Endothelial cell of umbilical vein (primary cell): ENCODE data around the gene TET1. TPM values are rescaled to one million over a fixed set of nuclear protein-coding genes. Genes with fewer than 3 reads are reported as not detected.

Experiments used
- BruUV-seq: library from RNA; stranded (reverse); fragments of 400-500 nt; replicated peaks from 2 replicates; lab custom pipeline; 2021; lab: Mats Ljungman, UMichigan
- CTCF ChIA-PET: fragments of 300-600, 350-600 bp; sonication (Branson Sonifier 250); formaldehyde crosslinking; loops from one replicate; lab custom pipeline; 2021; ENCODE audit warnings: antibody characterized with exemption, inconsistent platforms; lab: Charles Lee
- POLR2A ChIA-PET: fragments of 300-600, 350-600 bp; sonication (Branson Sonifier 250); formaldehyde crosslinking; loops from one replicate; lab custom pipeline; 2021; ENCODE audit warnings: antibody characterized with exemption, inconsistent platforms; lab: Charles Lee
- DNase-seq: peaks from one replicate; pipeline ENCODE4 v3.0.0-alpha.2; 2011; ENCODE audit warnings: low read depth, low spot score
- FAIRE-seq: peaks from 2 replicates; lab custom pipeline; 2011; peaks lifted over from hg19 to GRCh38; lab: Jason Lieb, UNC
- H2AFZ ChIP-seq: 2 replicates; pipeline ENCODE4 v1.6.0; 2012; ENCODE audit warnings: low read depth, low read length, control low read depth, inconsistent platforms
- H3K27ac ChIP-seq: 2 replicates; pipeline ENCODE4 v1.5.1; 2011; ENCODE audit warnings: low read depth, mild to moderate bottlenecking, control low read depth, low read length, moderate library complexity; ENCODE audit not compliant: insufficient read depth
- H3K27me3 ChIP-seq, 2 experiments: 2 replicates each; pipeline versions ENCODE4 v1.6.0 to v1.6.1; 2011; ENCODE audit warnings: low read length in 2 of 2, mixed read lengths in 1 of 2; ENCODE audit not compliant: control insufficient read depth in 2 of 2, insufficient read depth in 2 of 2
- H3K36me3 ChIP-seq, 2 experiments: 2 replicates in 1 of 2; 3 replicates in 1 of 2; pipeline ENCODE4 v1.5.1; 2011; ENCODE audit warnings: low read length in 2 of 2, mild to moderate bottlenecking in 1 of 2, moderate library complexity in 1 of 2; ENCODE audit not compliant: control insufficient read depth in 2 of 2, insufficient read depth in 2 of 2; ENCODE audit errors: extremely low read depth in 1 of 2
- H3K4me1 ChIP-seq: 3 replicates; pipeline ENCODE4 v1.5.1; 2011; ENCODE audit warnings: mild to moderate bottlenecking, low read length; ENCODE audit not compliant: control insufficient read depth, insufficient read depth; ENCODE audit errors: extremely low read depth
- H3K4me2 ChIP-seq: 2 replicates; pipeline ENCODE4 v1.6.1; 2011; ENCODE audit warnings: low read length, control low read depth, mixed read lengths; ENCODE audit not compliant: insufficient read depth
- H3K4me3 ChIP-seq, 3 experiments: fragments of 200-600 bp in 1 of 3; sonication (generic), shearing (Covaris generic) in 1 of 3; replicated peaks in 1 of 3; 2 replicates each; pipeline ENCODE4 v1.5.1; 2011 to 2016; ENCODE audit warnings: control low read depth in 3 of 3, low read length in 3 of 3, mild to moderate bottlenecking in 2 of 3, inconsistent platforms in 1 of 3, low read depth in 1 of 3, moderate library complexity in 1 of 3; ENCODE audit not compliant: insufficient read depth in 1 of 3
- H3K79me2 ChIP-seq: 2 replicates; pipeline ENCODE4 v1.6.0; 2012; ENCODE audit warnings: low read length, inconsistent platforms; ENCODE audit not compliant: control insufficient read depth, insufficient read depth
- H3K9ac ChIP-seq: replicated peaks from 2 replicates; pipeline ENCODE3; 2011; ENCODE audit warnings: low read length, control low read depth; ENCODE audit not compliant: insufficient read depth; ENCODE audit errors: extremely low read depth
- H3K9me1 ChIP-seq: replicated peaks from 3 replicates; pipeline ENCODE4 v1.6.0; 2011; ENCODE audit warnings: mild to moderate bottlenecking, low read length; ENCODE audit not compliant: control insufficient read depth, insufficient read depth; ENCODE audit errors: extremely low read depth
- H3K9me3 ChIP-seq: replicated peaks from 2 replicates; pipeline ENCODE4 v1.5.1; 2012; ENCODE audit warnings: low read length, inconsistent platforms; ENCODE audit not compliant: control insufficient read depth, insufficient read depth
- H4K20me1 ChIP-seq: replicated peaks from 2 replicates; pipeline ENCODE3; 2011; ENCODE audit warnings: mild to moderate bottlenecking, low read length; ENCODE audit not compliant: control insufficient read depth, insufficient read depth; ENCODE audit errors: extremely low read depth
- CTCF ChIP-seq, 2 donors: IDR thresholded peaks; 1 replicate in 1 of 2; 2 replicates in 1 of 2; pipeline ENCODE4 v1.5.1; 2011; ENCODE audit warnings: low read length in 2 of 2, mild to moderate bottlenecking in 2 of 2, moderate library complexity in 2 of 2, control low read depth in 1 of 2, inconsistent platforms in 1 of 2, low read depth in 1 of 2; ENCODE audit not compliant: insufficient read depth in 1 of 2; ENCODE audit errors: extremely low read depth in 1 of 2
- EZH2 ChIP-seq: IDR thresholded peaks from 2 replicates; pipeline ENCODE4 v1.6.1; 2012; ENCODE audit warnings: borderline replicate concordance, low read depth, mild to moderate bottlenecking, moderate library complexity, low read length, inconsistent platforms; ENCODE audit not compliant: severe bottlenecking
- FOS ChIP-seq: IDR thresholded peaks from 2 replicates; pipeline ENCODE4 v1.6.1; 2011; ENCODE audit warnings: mild to moderate bottlenecking, low read length, moderate library complexity, borderline replicate concordance; ENCODE audit not compliant: insufficient read depth
- GATA2 ChIP-seq: IDR thresholded peaks from 2 replicates; pipeline ENCODE4 v1.7.0; 2011; ENCODE audit warnings: low read depth, mild to moderate bottlenecking, moderate library complexity, mixed read lengths, low read length; ENCODE audit not compliant: insufficient read length, insufficient read depth
- JUN ChIP-seq: IDR thresholded peaks from 2 replicates; pipeline ENCODE4 v1.6.1; 2011; ENCODE audit warnings: borderline replicate concordance, low read depth; ENCODE audit not compliant: insufficient read length, insufficient read depth
- MAX ChIP-seq: IDR thresholded peaks from 2 replicates; pipeline ENCODE4 v1.6.1; 2011; ENCODE audit not compliant: insufficient read depth, insufficient read length
- MYC ChIP-seq: IDR thresholded peaks from one replicate; pipeline ENCODE4 v1.6.1; 2011; ENCODE audit warnings: mild to moderate bottlenecking, low read depth, low read length
- POLR2A ChIP-seq: IDR thresholded peaks from 2 replicates; pipeline ENCODE4 v1.6.1; 2012; ENCODE audit warnings: low read depth, mild to moderate bottlenecking, control low read depth, low read length
- POLR2AphosphoS5 ChIP-seq: IDR thresholded peaks from 2 replicates; pipeline ENCODE4 v1.6.1; 2012; ENCODE audit warnings: low read depth, mild to moderate bottlenecking, control low read depth, low read length, moderate library complexity; ENCODE audit not compliant: insufficient read depth
- dilution Hi-C: fragments of 300-500 bp; cut with MboI; formaldehyde crosslinking; loops from one replicate; pipeline ENCODE4 v1.15.0; 2019; ENCODE audit warnings: low sequenced_read_pairs; ENCODE audit not compliant: extremely low pct_ligation_motif_present
- intact Hi-C: fragments of 100-400 bp; cut with micrococcal nuclease; formaldehyde crosslinking; loops from one replicate; pipeline ENCODE4 v1.10.0; 2022
- polyA plus RNA-seq, 4 experiments: library from polyadenylated mRNA; depleted of rRNA in 3 of 4; stranded (reverse) in 3 of 4; unstranded in 1 of 4; fragments of >200 nt; gene quantifications; 2 replicates each; pipeline versions ENCODE4 v1.2.1 to v1.2.3, GENCODE V29; 2011 to 2012; ENCODE audit warnings: missing spikeins in 1 of 4
- total RNA-seq: library from RNA; stranded (reverse); gene quantifications from 2 replicates; pipeline ENCODE4 v1.2.3, GENCODE V29; 2021

Gene TET1
- total and polyA plus RNA-seq, 2 donors (not counting 3 experiments of a cell fraction or from before 2014, with no cell fraction given): 0.23 to 1.5 TPM

GRCh38 chr10:68561865-68562649 lies 1.9 kb downstream of the TET1 start:
- Histone ChIP-seq H3K9me3 (no peaks in the 10 kb centered on the region), H4K20me1 (no peaks in the 10 kb centered on the region), H3K79me2 (no peaks in the 10 kb centered on the region), H3K27ac (no peak overlapping the region), H3K4me2 (no peak overlapping the region), H3K36me3 (no peaks in the 10 kb centered on the region), H2AFZ (no peak overlapping the region), H3K4me3 (no peak overlapping the region), H3K4me1 (peaks cover 2% of the 10 kb centered on the region), H3K9ac (no peak overlapping the region), H3K9me1 (peaks cover 2% of the 10 kb centered on the region), H3K27me3 (peaks cover 36 to 49% of the 10 kb centered on the region in 2 experiments)
- no peak for FAIRE-seq
- ChIA-PET POLR2A (no interaction called here), CTCF (interaction anchor here (1.1 kb wide), 1 partner anchor 10 kb away, joined by 4 read pairs; no protein-coding TSS in a partner anchor)
- intact Hi-C loops: no loop called here
- dilution Hi-C loops: no loop called here
- BruUV-seq: no TSS peak
- TF ChIP-seq EZH2 (peak; percentile 45), JUN (no peak)
- no peak for DNase-seq

DNA sequence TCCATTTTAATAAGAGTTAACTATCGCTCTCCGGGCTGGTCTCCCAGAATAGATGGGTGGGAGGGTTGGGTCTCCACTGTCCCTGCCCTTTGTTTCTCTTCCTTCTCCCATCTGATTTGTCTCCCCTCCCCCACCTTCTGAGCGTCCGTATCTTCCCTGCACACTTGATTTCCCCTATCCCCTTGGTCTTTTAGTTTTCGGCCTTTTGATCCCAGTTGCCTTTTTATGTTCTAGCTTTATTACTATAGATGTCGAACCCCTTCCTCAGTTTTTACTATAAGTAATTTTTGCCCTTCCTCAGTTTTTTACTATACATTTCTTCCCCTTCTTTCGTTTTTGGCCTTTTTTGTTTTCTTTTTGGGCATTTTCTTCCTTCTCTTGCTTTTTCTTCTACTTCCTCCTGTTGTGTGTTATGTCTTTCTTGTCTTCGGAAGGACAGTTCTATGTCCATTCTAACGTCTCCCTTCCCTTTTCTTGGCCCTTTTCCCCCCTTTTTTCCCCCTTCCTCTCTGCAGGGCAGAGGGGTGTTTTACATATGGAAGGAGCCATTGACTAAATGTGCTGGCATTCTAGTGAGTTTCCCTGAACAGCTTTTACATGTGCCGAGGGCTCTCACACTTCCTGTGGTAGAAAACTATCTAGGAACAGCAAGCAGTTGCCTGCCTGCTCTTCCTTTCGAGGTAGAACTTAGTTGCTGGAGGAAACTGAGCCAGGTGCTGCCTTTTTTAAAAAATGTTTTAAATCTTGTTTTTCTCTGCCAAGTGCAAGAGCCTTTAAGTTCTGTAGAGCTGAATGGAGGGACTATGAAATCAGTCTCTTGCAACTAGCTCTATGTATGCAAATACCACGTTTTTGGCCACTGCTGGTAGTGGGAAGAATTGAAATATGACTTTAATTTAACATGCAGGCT lies 2.8 kb downstream of the TET1 start:
- FAIRE-seq: no peak
- Histone ChIP-seq H3K79me2 (no peaks in the 10 kb centered on the region), H2AFZ (no peak overlapping the region), H3K36me3 (no peaks in the 10 kb centered on the region), H3K9me3 (no peaks in the 10 kb centered on the region), H3K27me3 (peaks cover 36 to 49% of the 10 kb centered on the region in 2 experiments), H3K4me3 (no peak overlapping the region), H3K4me1 (peaks cover 2% of the 10 kb centered on the region), H3K4me2 (no peak overlapping the region), H4K20me1 (no peaks in the 10 kb centered on the region), H3K27ac (no peak overlapping the region), H3K9me1 (peaks cover 2% of the 10 kb centered on the region), H3K9ac (no peak overlapping the region)
- TF ChIP-seq EZH2 (no peak), JUN (no peak), POLR2A (no peak), GATA2 (no peak), MYC (no peak), POLR2AphosphoS5 (no peak), CTCF (IDR thresholded peaks at IDR 0.05; ENCODE audit: extremely low read depth in 1 of 2, insufficient read depth in 1 of 2, low read depth in 1 of 2, low read length in 2 of 2) (no peak), MAX (no peak), FOS (no peak)
- dilution Hi-C loops (no loop called here), intact Hi-C loops (no loop called here)
- POLR2A ChIA-PET: no interaction called here
- CTCF ChIA-PET: interaction anchor here (1.1 to 1.8 kb wide), 3 partner anchors 11 to 29 kb away, joined by 3 to 6 read pairs (median 4); no protein-coding TSS in a partner anchor
- no peak for DNase-seq
- no TSS peak for BruUV-seq
